WTC11 (cell line): ENCODE measurements around the gene EXOSC5. TPM values are rescaled to one million over a fixed set of nuclear protein-coding genes. Genes with fewer than 3 reads are reported as not detected.

Source experiments
- ATAC-seq: fragments of 200-7000 bp; cut with Tn5 transposase; 2 replicates; pipeline ENCODE4 v1.10.0; 2021; ENCODE audit warnings: mild to moderate bottlenecking, moderate library complexity
- CTCF ChIA-PET: fragments of 300-600 bp; sonication (Branson Sonifier 250); formaldehyde crosslinking; loops from one replicate; lab custom pipeline; 2021; ENCODE audit warnings: antibody characterized with exemption; lab: Charles Lee
- POLR2A ChIA-PET: fragments of 350-600 bp; sonication (Branson Sonifier 250); formaldehyde crosslinking; loops from one replicate; lab custom pipeline; 2021; ENCODE audit warnings: antibody characterized with exemption; lab: Charles Lee
- DNase-seq: peaks from one replicate; pipeline ENCODE4 v3.0.0; 2021; ENCODE audit warnings: low spot score
- H3K27ac Mint-ChIP-seq: 2 replicates; pipeline ENCODE4 v1.8.0; 2021; ENCODE audit warnings: mixed read lengths
- H3K27me3 Mint-ChIP-seq: 2 replicates; pipeline ENCODE4 v1.8.0; 2021; ENCODE audit warnings: low read depth, mild to moderate bottlenecking, moderate library complexity, mixed read lengths
- H3K36me3 Mint-ChIP-seq: 2 replicates; pipeline ENCODE4 v1.8.0; 2021; ENCODE audit warnings: mixed read lengths
- H3K4me1 Mint-ChIP-seq: 2 replicates; pipeline ENCODE4 v1.8.0; 2022; ENCODE audit warnings: mixed read lengths
- H3K4me3 Mint-ChIP-seq: 2 replicates; pipeline ENCODE4 v1.8.0; 2021; ENCODE audit warnings: mild to moderate bottlenecking, moderate library complexity, mixed read lengths
- H3K9me3 Mint-ChIP-seq: 2 replicates; pipeline ENCODE4 v1.8.0; 2021; ENCODE audit warnings: mixed read lengths
- ATF3 ChIP-seq: sonication (generic); formaldehyde crosslinking; conservative IDR thresholded peaks from 2 replicates; pipeline ENCODE4 v1.8.1; 2022; ENCODE audit warnings: mild to moderate bottlenecking, missing genetic modification reagents
- E2F4 ChIP-seq: sonication (generic); formaldehyde crosslinking; IDR thresholded peaks from 2 replicates; pipeline ENCODE4 v1.8.1; 2022; ENCODE audit warnings: low read depth, mild to moderate bottlenecking, moderate library complexity, missing genetic modification reagents, borderline replicate concordance
- EMX1 ChIP-seq: fragments of 250-450 bp; sonication (Bioruptor Pico); IDR thresholded peaks from 2 replicates; pipeline ENCODE4 v1.8.0; 2021; ENCODE audit warnings: mild to moderate bottlenecking
- ESRRA ChIP-seq: sonication (generic); formaldehyde crosslinking; IDR thresholded peaks from 2 replicates; pipeline ENCODE4 v1.8.1; 2022; ENCODE audit warnings: mild to moderate bottlenecking, missing genetic modification reagents, borderline replicate concordance
- FOXJ3 ChIP-seq: sonication (generic); formaldehyde crosslinking; IDR thresholded peaks from 2 replicates; pipeline ENCODE4 v1.9.0; 2021; ENCODE audit warnings: missing genetic modification reagents, mild to moderate bottlenecking, borderline replicate concordance
- GTF2I ChIP-seq: fragments of 250-450 bp; sonication (Bioruptor Pico); conservative IDR thresholded peaks from 2 replicates; pipeline ENCODE4 v1.4.0; 2021; ENCODE audit warnings: mild to moderate bottlenecking
- HMGA2 ChIP-seq: fragments of 250-450 bp; sonication (Bioruptor Pico); IDR thresholded peaks from 2 replicates; pipeline ENCODE4 v1.4.0; 2021; ENCODE audit warnings: mild to moderate bottlenecking, moderate library complexity
- KAT7 ChIP-seq: sonication (generic); formaldehyde crosslinking; IDR thresholded peaks from 2 replicates; pipeline ENCODE4 v1.8.1; 2023; ENCODE audit warnings: missing genetic modification reagents, mild to moderate bottlenecking, borderline replicate concordance
- NFE2L1 ChIP-seq: sonication (generic); formaldehyde crosslinking; IDR thresholded peaks from 2 replicates; pipeline ENCODE4 v1.8.1; 2023; ENCODE audit warnings: missing genetic modification reagents
- NR2C2 ChIP-seq: sonication (generic); formaldehyde crosslinking; IDR thresholded peaks from 2 replicates; pipeline ENCODE4 v1.8.0; 2022; ENCODE audit warnings: mild to moderate bottlenecking, missing genetic modification reagents
- PRDM15 ChIP-seq: sonication (generic); formaldehyde crosslinking; IDR thresholded peaks from 2 replicates; pipeline ENCODE4 v1.8.0; 2022; ENCODE audit warnings: missing genetic modification reagents
- SMAD3 ChIP-seq: sonication (generic); formaldehyde crosslinking; IDR thresholded peaks from 2 replicates; pipeline ENCODE4 v1.8.0; 2022; ENCODE audit warnings: missing genetic modification reagents, mild to moderate bottlenecking, borderline replicate concordance
- SOX15 ChIP-seq: fragments of 250-450 bp; sonication (Bioruptor Pico); IDR thresholded peaks from 2 replicates; pipeline ENCODE4 v1.9.0; 2021; ENCODE audit warnings: mild to moderate bottlenecking
- SP1 ChIP-seq: sonication (generic); formaldehyde crosslinking; conservative IDR thresholded peaks from 2 replicates; pipeline ENCODE4 v1.8.1; 2022; ENCODE audit warnings: missing genetic modification reagents
- TEAD1 ChIP-seq: sonication (generic); formaldehyde crosslinking; IDR thresholded peaks from 2 replicates; pipeline ENCODE4 v1.8.0; 2022; ENCODE audit warnings: mild to moderate bottlenecking, missing genetic modification reagents
- ZNF138 ChIP-seq: sonication (generic); formaldehyde crosslinking; conservative IDR thresholded peaks from 2 replicates; pipeline ENCODE4 v1.8.1; 2022; ENCODE audit warnings: mild to moderate bottlenecking, moderate library complexity, missing genetic modification reagents
- ZNF232 ChIP-seq: sonication (generic); formaldehyde crosslinking; IDR thresholded peaks from 2 replicates; pipeline ENCODE4 v1.8.0; 2022; ENCODE audit warnings: mild to moderate bottlenecking, missing genetic modification reagents
- ZNF423 ChIP-seq: fragments of 250-450 bp; sonication (Bioruptor Pico); IDR thresholded peaks from 2 replicates; pipeline ENCODE4 v2.1.2; 2022; ENCODE audit warnings: mild to moderate bottlenecking, moderate library complexity
- ZSCAN18 ChIP-seq: fragments of 250-450 bp; sonication (Bioruptor Pico); IDR thresholded peaks from 2 replicates; pipeline ENCODE4 v2.1.2; 2022; ENCODE audit warnings: mild to moderate bottlenecking, moderate library complexity
- total RNA-seq: library from RNA; stranded (reverse); gene quantifications from 3 replicates; pipeline ENCODE4 v1.2.3, GENCODE V29; 2021
- TF ChIP-seq, protein P1 (sequence below): fragments of 250-450 bp; sonication (Bioruptor Pico); conservative IDR thresholded peaks from 2 replicates; pipeline ENCODE4 v1.9.0; 2021; ENCODE audit warnings: mild to moderate bottlenecking
- TF ChIP-seq, protein P2 (sequence below): sonication (generic); formaldehyde crosslinking; IDR thresholded peaks from 2 replicates; pipeline ENCODE4 v1.8.0; 2023; ENCODE audit warnings: missing genetic modification reagents, mild to moderate bottlenecking, borderline replicate concordance

EXOSC5 gene
- total RNA-seq, 1 experiment from 2014 or later: 56.4 TPM

GRCh38 chr19:41428481-41428859 is 31.3 kb upstream of the EXOSC5 start (continued):
- TF ChIP-seq SMAD3 (CRISPR knock-in tag) (no peak), PRDM15 (CRISPR knock-in tag) (no peak), ZNF138 (CRISPR knock-in tag) (no peak), ZNF232 (CRISPR knock-in tag) (no peak), E2F4 (CRISPR knock-in tag) (no peak), GTF2I (no peak)
- TF ChIP-seq, protein P1, sequence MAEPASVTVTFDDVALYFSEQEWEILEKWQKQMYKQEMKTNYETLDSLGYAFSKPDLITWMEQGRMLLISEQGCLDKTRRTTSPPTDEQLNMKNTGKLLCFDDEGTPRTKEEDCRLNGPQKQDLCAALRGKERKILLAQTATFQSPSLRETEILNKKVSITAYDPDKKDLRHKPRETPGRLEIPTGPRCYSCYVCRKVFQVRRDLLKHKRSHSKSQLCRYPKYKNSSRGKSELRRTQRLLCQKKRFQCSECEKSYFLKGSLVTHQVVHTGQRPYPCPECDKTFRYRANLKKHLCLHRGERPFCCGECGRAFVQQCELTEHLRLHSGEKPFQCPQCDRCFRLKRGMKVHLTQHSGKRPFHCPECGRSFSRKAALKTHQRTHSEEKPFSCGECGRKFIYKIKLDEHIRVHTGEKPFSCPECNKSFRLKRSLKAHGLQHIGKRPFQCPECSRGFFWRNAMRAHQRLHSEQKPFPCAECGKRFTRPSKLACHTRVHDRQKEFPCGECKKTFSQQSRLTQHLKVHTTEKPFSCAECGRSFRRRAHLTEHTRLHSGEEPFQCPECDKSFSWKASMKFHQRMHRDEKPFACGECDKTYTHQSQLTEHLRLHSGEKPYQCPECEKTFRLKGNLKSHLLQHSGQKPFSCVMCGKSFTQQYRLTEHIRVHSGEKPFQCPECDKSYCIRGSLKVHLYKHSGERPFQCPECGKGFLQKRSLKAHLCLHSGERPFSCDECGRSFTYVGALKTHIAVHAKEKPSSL (CRISPR knock-in tag): no peak

- Mint-ChIP-seq H3K4me1 (peaks cover 21% of the 10 kb centered on the region), H3K27me3 (no peaks in the 10 kb centered on the region; the same call in 1 of the 2 replicates), H3K4me3 (peak overlapping the region; percentile 84), H3K27ac (peak overlapping the region; percentile 18; the same call in 1 of the 2 replicates), H3K36me3 (peaks cover 12% of the 10 kb centered on the region), H3K9me3 (no peaks in the 10 kb centered on the region)
- CTCF ChIA-PET: interaction anchor here (0.6 to 3.9 kb wide), 14 partner anchors 11 to 220 kb away, joined by 3 to 40 read pairs (median 6); partner anchors contain the start of genes B9D2 and DMAC2
- peak; percentile 39 for DNase-seq
- ATAC-seq: peak; percentile 33
- POLR2A ChIA-PET: interaction anchor here (0.5 to 4.2 kb wide), 4 partner anchors 12 to 91 kb away, joined by 5 to 31 read pairs (median 6); partner anchors contain the start of genes DMAC2 and TMEM91
- TF ChIP-seq NFE2L1 (no peak), ZNF423 (no peak), EMX1 (no peak), TEAD1 (CRISPR knock-in tag) (no peak), ESRRA (CRISPR knock-in tag) (no peak), KAT7 (CRISPR knock-in tag) (no peak), ATF3 (CRISPR knock-in tag) (no peak), FOXJ3 (no peak), SOX15 (CRISPR knock-in tag) (no peak), ZNF138 (CRISPR knock-in tag) (no peak), HMGA2 (CRISPR knock-in tag) (no peak), ZSCAN18 (CRISPR knock-in tag) (no peak), SP1 (CRISPR knock-in tag) (no peak), NR2C2 (CRISPR knock-in tag) (no peak), E2F4 (CRISPR knock-in tag) (no peak)
- TF ChIP-seq, protein P2, sequence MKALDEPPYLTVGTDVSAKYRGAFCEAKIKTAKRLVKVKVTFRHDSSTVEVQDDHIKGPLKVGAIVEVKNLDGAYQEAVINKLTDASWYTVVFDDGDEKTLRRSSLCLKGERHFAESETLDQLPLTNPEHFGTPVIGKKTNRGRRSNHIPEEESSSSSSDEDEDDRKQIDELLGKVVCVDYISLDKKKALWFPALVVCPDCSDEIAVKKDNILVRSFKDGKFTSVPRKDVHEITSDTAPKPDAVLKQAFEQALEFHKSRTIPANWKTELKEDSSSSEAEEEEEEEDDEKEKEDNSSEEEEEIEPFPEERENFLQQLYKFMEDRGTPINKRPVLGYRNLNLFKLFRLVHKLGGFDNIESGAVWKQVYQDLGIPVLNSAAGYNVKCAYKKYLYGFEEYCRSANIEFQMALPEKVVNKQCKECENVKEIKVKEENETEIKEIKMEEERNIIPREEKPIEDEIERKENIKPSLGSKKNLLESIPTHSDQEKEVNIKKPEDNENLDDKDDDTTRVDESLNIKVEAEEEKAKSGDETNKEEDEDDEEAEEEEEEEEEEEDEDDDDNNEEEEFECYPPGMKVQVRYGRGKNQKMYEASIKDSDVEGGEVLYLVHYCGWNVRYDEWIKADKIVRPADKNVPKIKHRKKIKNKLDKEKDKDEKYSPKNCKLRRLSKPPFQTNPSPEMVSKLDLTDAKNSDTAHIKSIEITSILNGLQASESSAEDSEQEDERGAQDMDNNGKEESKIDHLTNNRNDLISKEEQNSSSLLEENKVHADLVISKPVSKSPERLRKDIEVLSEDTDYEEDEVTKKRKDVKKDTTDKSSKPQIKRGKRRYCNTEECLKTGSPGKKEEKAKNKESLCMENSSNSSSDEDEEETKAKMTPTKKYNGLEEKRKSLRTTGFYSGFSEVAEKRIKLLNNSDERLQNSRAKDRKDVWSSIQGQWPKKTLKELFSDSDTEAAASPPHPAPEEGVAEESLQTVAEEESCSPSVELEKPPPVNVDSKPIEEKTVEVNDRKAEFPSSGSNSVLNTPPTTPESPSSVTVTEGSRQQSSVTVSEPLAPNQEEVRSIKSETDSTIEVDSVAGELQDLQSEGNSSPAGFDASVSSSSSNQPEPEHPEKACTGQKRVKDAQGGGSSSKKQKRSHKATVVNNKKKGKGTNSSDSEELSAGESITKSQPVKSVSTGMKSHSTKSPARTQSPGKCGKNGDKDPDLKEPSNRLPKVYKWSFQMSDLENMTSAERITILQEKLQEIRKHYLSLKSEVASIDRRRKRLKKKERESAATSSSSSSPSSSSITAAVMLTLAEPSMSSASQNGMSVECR: no peak
Observed at GRCh38 chr19:41427647-41428480, 30.7 kb upstream of the EXOSC5 start.
